SU-DHL-6 (cell line): ENCODE results near the gene DOCK11.

Source experiments
- CTCF ChIP-seq: fragments of 200-600 bp; sonication (generic); IDR thresholded peaks from one replicate; pipeline ENCODE4 v1.5.1; 2017; ENCODE audit warnings: antibody characterized with exemption, mild to moderate bottlenecking, low read length, moderate library complexity; ENCODE audit not compliant: insufficient read depth, poor library complexity, severe bottlenecking
- EZH2phosphoT487 ChIP-seq: fragments of 200-600 bp; sonication (generic), shearing (Covaris generic); conservative IDR thresholded peaks from 2 replicates; pipeline ENCODE4 v1.6.1; 2018; ENCODE audit warnings: mild to moderate bottlenecking, antibody characterized with exemption, low read length, moderate library complexity, mixed read lengths

- TF ChIP-seq CTCF = no peak
- no peak for TF ChIP-seq EZH2phosphoT487
Measured at GRCh38 chrX:118566359-118566758, 70.7 kb downstream of the DOCK11 start.
